Body of pancreas (tissue), 4 donors: ENCODE data around the gene GFAP.

Source experiments
- POLR2A ChIP-seq, 3 donors: fragments of 450-650 bp; IDR thresholded peaks; one replicate each; pipeline ENCODE4 v1.6.1; 2016; ENCODE audit warnings: antibody characterized with exemption in 3 of 3, mild to moderate bottlenecking in 2 of 3
- TF ChIP-seq, protein P1 (sequence below), 7 experiments: fragments of 450-650 bp in 4 of 7; fragments of 200-600 bp in 3 of 7; sonication (generic) in 3 of 7; IDR thresholded peaks; one replicate each; pipeline ENCODE4 v1.5.1; 2016 to 2019; ENCODE audit warnings: antibody characterized with exemption in 7 of 7

DNA sequence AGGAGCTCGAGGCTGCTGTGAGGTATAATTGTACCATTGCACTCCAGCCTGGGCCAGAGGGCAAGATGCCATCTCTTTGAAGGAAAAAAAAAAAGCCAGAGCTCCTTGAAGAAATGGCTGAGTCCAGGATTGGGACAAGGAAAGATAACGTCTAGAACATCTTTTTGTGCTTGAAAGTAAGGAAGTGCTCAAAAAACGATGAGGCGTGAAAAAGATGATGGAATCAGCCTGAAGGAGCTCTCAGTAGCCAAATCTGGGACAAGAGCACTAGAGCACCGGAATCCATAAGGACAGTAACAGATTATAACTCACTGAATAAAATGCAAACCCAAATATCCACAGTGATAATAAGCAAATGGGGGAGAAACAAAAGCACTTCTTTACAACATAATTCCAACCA is 38.2 kb downstream of the GFAP start:
- TF ChIP-seq, protein P1, sequence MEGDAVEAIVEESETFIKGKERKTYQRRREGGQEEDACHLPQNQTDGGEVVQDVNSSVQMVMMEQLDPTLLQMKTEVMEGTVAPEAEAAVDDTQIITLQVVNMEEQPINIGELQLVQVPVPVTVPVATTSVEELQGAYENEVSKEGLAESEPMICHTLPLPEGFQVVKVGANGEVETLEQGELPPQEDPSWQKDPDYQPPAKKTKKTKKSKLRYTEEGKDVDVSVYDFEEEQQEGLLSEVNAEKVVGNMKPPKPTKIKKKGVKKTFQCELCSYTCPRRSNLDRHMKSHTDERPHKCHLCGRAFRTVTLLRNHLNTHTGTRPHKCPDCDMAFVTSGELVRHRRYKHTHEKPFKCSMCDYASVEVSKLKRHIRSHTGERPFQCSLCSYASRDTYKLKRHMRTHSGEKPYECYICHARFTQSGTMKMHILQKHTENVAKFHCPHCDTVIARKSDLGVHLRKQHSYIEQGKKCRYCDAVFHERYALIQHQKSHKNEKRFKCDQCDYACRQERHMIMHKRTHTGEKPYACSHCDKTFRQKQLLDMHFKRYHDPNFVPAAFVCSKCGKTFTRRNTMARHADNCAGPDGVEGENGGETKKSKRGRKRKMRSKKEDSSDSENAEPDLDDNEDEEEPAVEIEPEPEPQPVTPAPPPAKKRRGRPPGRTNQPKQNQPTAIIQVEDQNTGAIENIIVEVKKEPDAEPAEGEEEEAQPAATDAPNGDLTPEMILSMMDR (IDR thresholded peaks at IDR 0.05), result no peak
- no peak for TF ChIP-seq POLR2A (IDR thresholded peaks at IDR 0.05)
